SKM-1 treated with dmso at 0.1 percent for 144 hours (cell line): ENCODE results near the gene HIF1A.
"Not testable (repeated sequence)": the region's sequence is repeated elsewhere in the genome, so short reads cannot be mapped to it uniquely, and the experiment has no call there.

Source experiments
- DNase-seq: peaks from one replicate; lab custom pipeline; 2025; ENCODE audit not compliant: unreplicated experiment; lab: John Stamatoyannopoulos, UW

The HIF1A gene

GRCh38 chr14:61694830-61695694 lies at the start of gene HIF1A:
HIF1A (plus strand) TSS chr14:61695513; CDS start chr14:61695805, 292 bp downstream.
- DNase-seq, result peak; percentile 82

GRCh38 chr14:61646366-61647116 lies 48.8 kb upstream of the HIF1A start:
- no peak for DNase-seq

- no peak for DNase-seq
Measured at GRCh38 chr14:61647704-61648103, 47.6 kb upstream of the HIF1A start.

GRCh38 chr14:61648377-61648776 lies 46.9 kb upstream of the HIF1A start:
- DNase-seq, result no peak

- no peak for DNase-seq
Measured at GRCh38 chr14:61649283-61649682, 46.0 kb upstream of the HIF1A start.

GRCh38 chr14:61651355-61651754 lies 44.0 kb upstream of the HIF1A start:
- no peak for DNase-seq

- DNase-seq, result no peak
Measured at GRCh38 chr14:61652526-61653262, 42.6 kb upstream of the HIF1A start.

- no peak for DNase-seq
Measured at GRCh38 chr14:61653507-61653906, 41.8 kb upstream of the HIF1A start.

- DNase-seq, result no peak
Measured at GRCh38 chr14:61654026-61654425, 41.3 kb upstream of the HIF1A start.

- no peak for DNase-seq
Measured at GRCh38 chr14:61655777-61656176, 39.5 kb upstream of the HIF1A start.

GRCh38 chr14:61656341-61656740 lies 39.0 kb upstream of the HIF1A start:
- no peak for DNase-seq

- not testable (repeated sequence) for DNase-seq
Measured at GRCh38 chr14:61658111-61658510, 37.2 kb upstream of the HIF1A start.

GRCh38 chr14:61659582-61659981 lies 35.7 kb upstream of the HIF1A start:
- DNase-seq, result no peak

GRCh38 chr14:61661471-61662400 lies 33.6 kb upstream of the HIF1A start:
- no peak for DNase-seq

- DNase-seq, result peak; percentile 33
Measured at GRCh38 chr14:61662437-61663311, 32.6 kb upstream of the HIF1A start.

- DNase-seq, result peak; percentile 64
Measured at GRCh38 chr14:61663312-61663979, 31.9 kb upstream of the HIF1A start.

GRCh38 chr14:61668282-61668681 lies 27.0 kb upstream of the HIF1A start:
- DNase-seq, result no peak

GRCh38 chr14:61670576-61670975 lies 24.7 kb upstream of the HIF1A start:
- DNase-seq, result no peak

- DNase-seq, result no peak
Measured at GRCh38 chr14:61671082-61671481, 24.2 kb upstream of the HIF1A start.
